DMS 273 (cell line): ENCODE data around the gene APRT.

Experiments
- DNase-seq: peaks from one replicate; lab custom pipeline; 2025; ENCODE audit not compliant: unreplicated experiment; lab: John Stamatoyannopoulos, UW

Gene APRT

GRCh38 chr16:88760424-88761142 is 51.1 kb downstream of the APRT start:
- DNase-seq, result no peak

- no peak for DNase-seq
These were observed 51.8 kb downstream of the APRT start for GRCh38 chr16:88759976-88760350.
